ENCODE measurements around the gene TBCC.

Gene TBCC

DNA sequence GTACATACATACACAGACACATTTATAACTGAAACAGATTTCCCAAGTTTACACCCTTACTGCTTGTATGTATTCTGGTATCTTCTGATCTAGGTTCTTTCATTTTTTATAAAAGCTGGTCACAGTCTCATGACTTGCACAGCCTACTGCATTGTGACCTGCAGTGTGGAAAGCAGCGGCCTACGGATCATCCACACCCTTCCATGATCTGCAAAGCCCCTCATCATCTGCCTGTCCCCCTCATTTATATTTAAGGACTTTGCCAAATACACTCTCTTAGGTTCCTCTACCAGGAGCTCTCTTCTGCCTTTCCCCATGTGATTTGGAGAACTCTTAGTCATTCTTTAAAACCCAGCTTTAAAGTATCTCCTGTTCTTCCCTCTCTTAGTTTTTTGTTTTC is 23.9 kb upstream of the TBCC start:
- Histone ChIP-seq H3K9me3 (ENCODE audit: control insufficient read depth, insufficient read depth, low read depth, low read length) (no peaks in the 10 kb centered on the region), H3K4me1 (ENCODE audit: control insufficient read depth, insufficient read depth, low read length) (peaks cover 20% of the 10 kb centered on the region), H3K9ac (ENCODE audit: low read length) (no peak overlapping the region), H3K27ac (ENCODE audit: low read depth, low read length) (no peak overlapping the region), H3K36me3 (ENCODE audit: control insufficient read depth, insufficient read depth, low read length) (no peaks in the 10 kb centered on the region), H3K4me3 (ENCODE audit: low read depth, low read length) (no peak overlapping the region), H3K27me3 (ENCODE audit: control insufficient read depth, insufficient read depth, low read length) (no peaks in the 10 kb centered on the region)

DNA sequence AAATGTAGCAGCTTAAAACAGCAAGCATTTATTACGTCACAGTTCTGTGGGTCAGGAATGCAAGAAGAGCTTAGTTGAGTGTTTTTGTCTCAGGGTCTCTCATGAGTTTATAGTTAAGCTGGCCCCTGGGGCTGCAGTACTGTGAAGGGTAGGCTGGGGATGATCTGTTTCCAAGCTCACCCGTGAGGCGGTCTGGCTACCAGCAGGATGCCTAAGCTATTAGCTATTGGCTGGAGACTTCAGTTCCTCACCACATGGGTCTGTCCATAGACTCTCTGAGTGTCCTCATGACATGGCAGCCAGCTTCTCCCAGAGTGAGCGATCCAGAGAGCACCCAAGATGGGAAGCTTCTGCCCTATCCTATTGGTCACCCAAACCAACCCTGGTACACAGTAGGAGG is 23.1 kb upstream of the TBCC start:
- Histone ChIP-seq H3K4me3 (ENCODE audit: low read depth, low read length) (no peak overlapping the region), H3K9ac (ENCODE audit: low read length) (no peak overlapping the region), H3K36me3 (ENCODE audit: control insufficient read depth, insufficient read depth, low read length) (no peaks in the 10 kb centered on the region), H3K9me3 (ENCODE audit: control insufficient read depth, insufficient read depth, low read depth, low read length) (no peaks in the 10 kb centered on the region), H3K4me1 (ENCODE audit: control insufficient read depth, insufficient read depth, low read length) (peaks cover 20% of the 10 kb centered on the region), H3K27ac (ENCODE audit: low read depth, low read length) (no peak overlapping the region), H3K27me3 (ENCODE audit: control insufficient read depth, insufficient read depth, low read length) (no peaks in the 10 kb centered on the region)

DNA sequence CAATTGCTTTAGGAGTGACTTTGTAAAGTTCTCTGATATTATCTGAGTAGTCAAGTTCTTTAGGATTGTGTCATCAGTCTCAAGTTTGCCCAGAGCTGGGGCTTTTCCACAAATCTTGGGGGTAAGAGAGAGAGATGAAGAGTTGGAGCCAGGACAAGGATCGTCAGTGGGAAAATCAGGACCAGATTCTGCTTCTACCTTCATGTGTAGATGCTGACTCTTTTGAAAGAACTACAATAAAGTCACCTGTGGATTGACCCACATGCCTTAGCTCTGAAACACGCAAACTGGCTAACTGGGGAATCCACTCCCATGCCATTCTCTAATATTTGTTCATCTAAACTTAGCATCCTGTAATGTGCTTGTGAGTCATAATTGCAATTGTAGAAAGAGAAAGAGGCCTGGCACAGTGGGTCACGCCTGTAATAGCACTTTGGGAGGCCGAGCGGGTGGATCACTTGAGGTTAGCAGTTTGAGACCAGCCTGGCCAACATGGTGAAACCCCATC is 20.3 kb upstream of the TBCC start:
- peaks cover 11% of the 10 kb centered on the region for H3K4me1 ChIP-seq (ENCODE audit: control insufficient read depth, insufficient read depth, low read length)
- no peak overlapping the region for H3K4me3 ChIP-seq (ENCODE audit: low read depth, low read length)
- H3K27me3 ChIP-seq (ENCODE audit: control insufficient read depth, insufficient read depth, low read length): no peaks in the 10 kb centered on the region
- no peak overlapping the region for H3K27ac ChIP-seq (ENCODE audit: low read depth, low read length)
- no peak overlapping the region for H3K9ac ChIP-seq (ENCODE audit: low read length)
- no peaks in the 10 kb centered on the region for H3K36me3 ChIP-seq (ENCODE audit: control insufficient read depth, insufficient read depth, low read length)
- H3K9me3 ChIP-seq (ENCODE audit: control insufficient read depth, insufficient read depth, low read depth, low read length): no peaks in the 10 kb centered on the region

DNA sequence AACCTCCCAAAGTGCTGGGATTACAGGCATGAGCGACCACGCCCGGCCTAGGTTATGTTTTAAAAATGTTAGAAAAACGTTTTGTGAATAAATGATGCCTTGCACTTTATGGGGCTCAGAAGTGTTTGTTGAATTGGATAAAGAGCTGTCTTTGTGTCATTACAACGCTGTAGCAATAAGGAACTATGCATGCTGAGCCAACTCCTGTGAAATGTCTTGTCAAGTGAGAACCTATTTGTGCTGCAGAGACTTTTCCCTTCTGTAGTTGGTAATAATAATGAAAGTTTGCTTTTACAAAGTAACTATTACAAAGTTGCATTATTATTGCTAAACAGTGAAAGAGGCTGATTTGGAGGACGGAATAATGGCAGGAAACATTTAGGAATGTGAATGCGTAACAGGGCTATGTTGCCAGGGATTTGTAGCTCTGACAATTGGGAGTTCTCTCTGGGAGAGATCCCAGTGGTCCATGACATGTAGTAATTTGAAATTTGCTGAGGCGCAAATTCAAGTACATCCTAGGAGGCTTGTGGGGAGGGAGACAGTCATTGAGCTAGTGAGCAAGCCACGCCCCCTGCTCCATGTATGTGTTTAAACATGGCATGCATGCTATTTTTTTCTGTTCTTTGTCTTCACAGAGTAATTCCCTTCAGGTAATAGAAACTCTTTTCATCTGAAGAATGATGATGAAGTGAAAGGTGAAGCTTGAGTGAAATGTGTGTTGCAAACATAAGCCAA is 19.2 kb upstream of the TBCC start:
- H3K4me3 ChIP-seq (ENCODE audit: low read depth, low read length): no peak overlapping the region
- no peaks in the 10 kb centered on the region for H3K27me3 ChIP-seq (ENCODE audit: control insufficient read depth, insufficient read depth, low read length)
- H3K9me3 ChIP-seq (ENCODE audit: control insufficient read depth, insufficient read depth, low read depth, low read length): no peaks in the 10 kb centered on the region
- no peak overlapping the region for H3K27ac ChIP-seq (ENCODE audit: low read depth, low read length)
- H3K9ac ChIP-seq (ENCODE audit: low read length): no peak overlapping the region
- peaks cover 5% of the 10 kb centered on the region for H3K4me1 ChIP-seq (ENCODE audit: control insufficient read depth, insufficient read depth, low read length)
- no peaks in the 10 kb centered on the region for H3K36me3 ChIP-seq (ENCODE audit: control insufficient read depth, insufficient read depth, low read length)

DNA sequence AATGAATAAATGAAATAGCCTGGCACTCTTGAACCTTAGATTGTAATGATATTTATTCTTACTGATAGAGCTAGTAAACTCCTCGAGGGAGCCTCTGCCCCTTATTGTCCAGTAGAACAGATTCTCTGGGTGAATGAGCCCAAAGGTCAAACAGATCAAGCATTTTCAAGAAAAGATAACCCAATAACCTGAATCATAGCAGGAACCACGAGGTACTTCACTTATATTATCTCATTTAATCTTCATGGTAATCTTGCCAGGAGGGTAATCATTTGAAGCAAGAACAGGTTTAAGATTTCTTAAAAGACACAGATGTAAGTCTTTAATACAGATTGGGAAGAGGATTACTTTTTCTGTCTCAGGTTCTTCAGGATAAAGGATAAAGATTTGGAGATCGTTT is 17.0 kb upstream of the TBCC start:
- peaks cover 5% of the 10 kb centered on the region; the same call in 1 of the 2 replicates for H3K36me3 ChIP-seq (ENCODE audit: control insufficient read depth, insufficient read depth, low read length)
- H3K27me3 ChIP-seq (ENCODE audit: control insufficient read depth, insufficient read depth, low read length): no peaks in the 10 kb centered on the region
- H3K27ac ChIP-seq (ENCODE audit: low read depth, low read length): no peak overlapping the region
- H3K4me1 ChIP-seq (ENCODE audit: control insufficient read depth, insufficient read depth, low read length): peaks cover 16% of the 10 kb centered on the region
- H3K4me3 ChIP-seq (ENCODE audit: low read depth, low read length): no peak overlapping the region
- no peak overlapping the region for H3K9ac ChIP-seq (ENCODE audit: low read length)
- no peaks in the 10 kb centered on the region for H3K9me3 ChIP-seq (ENCODE audit: control insufficient read depth, insufficient read depth, low read depth, low read length)

DNA sequence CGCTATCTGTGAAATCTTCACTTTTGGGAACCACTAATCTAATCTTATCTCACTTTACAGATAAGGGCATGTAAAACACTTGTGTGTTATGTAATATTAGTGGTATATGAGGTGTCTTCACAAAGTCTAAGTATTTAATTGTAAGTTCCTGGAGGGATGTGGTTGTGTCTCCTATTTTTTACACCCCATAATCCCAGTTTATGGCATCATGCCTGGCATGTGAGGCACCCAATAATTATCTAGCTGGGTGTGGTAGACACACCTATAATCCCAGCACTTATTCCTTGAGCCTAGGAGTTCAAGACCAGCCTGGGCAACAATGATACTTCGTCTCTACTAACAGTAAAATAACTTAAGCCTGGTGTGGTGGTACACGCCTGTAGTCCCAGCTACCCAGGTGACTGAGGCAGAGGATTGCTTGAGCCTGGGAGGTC is 16.5 kb upstream of the TBCC start:
- Histone ChIP-seq H3K27ac (ENCODE audit: low read depth, low read length) (no peak overlapping the region), H3K4me3 (ENCODE audit: low read depth, low read length) (no peak overlapping the region), H3K27me3 (ENCODE audit: control insufficient read depth, insufficient read depth, low read length) (no peaks in the 10 kb centered on the region), H3K4me1 (ENCODE audit: control insufficient read depth, insufficient read depth, low read length) (peaks cover 21% of the 10 kb centered on the region), H3K9me3 (ENCODE audit: control insufficient read depth, insufficient read depth, low read depth, low read length) (no peaks in the 10 kb centered on the region), H3K36me3 (ENCODE audit: control insufficient read depth, insufficient read depth, low read length) (peaks cover 5% of the 10 kb centered on the region; the same call in 1 of the 2 replicates), H3K9ac (ENCODE audit: low read length) (no peak overlapping the region)

DNA sequence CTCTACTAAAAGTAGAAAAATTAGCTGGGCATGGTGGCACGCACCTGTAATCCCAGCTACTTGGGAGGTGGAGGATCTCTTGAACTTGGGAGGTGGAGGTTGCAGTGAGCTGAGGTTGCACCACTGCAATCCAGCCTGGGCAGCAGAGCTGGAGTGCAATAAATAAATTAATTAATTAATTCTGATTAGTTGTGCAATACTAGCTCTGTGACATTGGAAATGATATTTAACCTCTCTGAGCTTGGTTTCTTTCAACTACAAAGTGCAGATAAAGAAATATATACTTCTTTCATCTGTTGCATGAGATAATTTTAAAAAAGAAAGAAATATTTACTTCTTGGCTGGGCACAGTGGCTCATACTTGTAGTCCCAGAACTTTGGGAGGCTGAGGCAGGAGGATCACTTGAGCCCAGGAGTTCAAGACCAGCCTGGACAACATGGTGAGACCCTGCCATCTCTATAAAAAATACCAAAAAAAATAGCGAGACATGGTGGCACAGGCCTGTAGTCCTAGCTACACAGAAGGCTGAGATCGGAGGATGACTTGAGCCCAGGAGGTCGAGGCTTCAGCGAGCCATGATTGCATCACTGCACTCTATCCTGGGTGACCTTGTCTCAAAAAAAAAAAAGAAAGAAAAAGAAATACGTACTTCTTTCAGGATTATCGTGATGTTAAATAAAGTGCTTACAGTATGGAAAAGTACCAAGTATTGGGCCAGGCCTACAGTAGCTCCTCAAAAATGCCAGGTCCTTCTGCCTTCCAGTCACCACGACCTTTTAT is 15.6 kb upstream of the TBCC start:
- H3K4me3 ChIP-seq (ENCODE audit: low read depth, low read length): no peak overlapping the region
- H3K27me3 ChIP-seq (ENCODE audit: control insufficient read depth, insufficient read depth, low read length): no peaks in the 10 kb centered on the region
- H3K27ac ChIP-seq (ENCODE audit: low read depth, low read length): no peak overlapping the region
- no peak overlapping the region for H3K9ac ChIP-seq (ENCODE audit: low read length)
- peaks cover 5% of the 10 kb centered on the region; the same call in 1 of the 2 replicates for H3K36me3 ChIP-seq (ENCODE audit: control insufficient read depth, insufficient read depth, low read length)
- peaks cover 26% of the 10 kb centered on the region for H3K4me1 ChIP-seq (ENCODE audit: control insufficient read depth, insufficient read depth, low read length)
- no peaks in the 10 kb centered on the region for H3K9me3 ChIP-seq (ENCODE audit: control insufficient read depth, insufficient read depth, low read depth, low read length)

DNA sequence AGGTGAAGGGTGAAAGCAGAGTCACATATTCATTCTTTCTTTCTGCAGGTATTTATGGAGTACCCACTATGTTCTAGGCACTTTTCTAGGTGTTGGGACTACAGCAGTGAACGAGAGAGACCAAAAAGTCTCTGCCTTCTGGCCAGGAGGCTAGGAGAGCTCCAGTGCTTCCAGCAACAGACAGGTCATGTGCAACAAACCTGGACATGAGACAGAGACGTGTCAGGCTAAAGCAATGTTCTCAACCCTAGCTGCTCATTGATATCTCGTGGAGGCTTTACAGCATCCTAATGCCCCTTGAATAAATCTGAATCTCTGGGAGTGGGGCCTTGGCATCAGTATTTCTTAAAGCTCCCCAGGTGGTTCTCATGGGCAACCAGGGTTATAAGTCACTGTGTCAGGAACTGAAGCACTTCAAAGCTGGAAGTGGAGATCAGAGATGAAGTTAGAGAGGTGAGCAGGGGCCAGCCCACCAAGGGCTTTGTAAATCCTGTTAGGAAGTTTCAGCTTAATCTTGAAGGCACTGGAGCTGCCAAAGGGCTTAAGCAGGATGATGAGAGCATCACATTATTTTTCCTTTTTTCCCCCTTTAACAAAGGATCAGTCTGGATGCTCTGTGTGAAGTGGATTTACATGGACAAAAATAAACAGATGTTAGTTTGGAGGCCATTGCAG is 13.0 kb upstream of the TBCC start:
- no peak overlapping the region for H3K27ac ChIP-seq (ENCODE audit: low read depth, low read length)
- no peaks in the 10 kb centered on the region for H3K9me3 ChIP-seq (ENCODE audit: control insufficient read depth, insufficient read depth, low read depth, low read length)
- H3K36me3 ChIP-seq (ENCODE audit: control insufficient read depth, insufficient read depth, low read length): peaks cover 5% of the 10 kb centered on the region; the same call in 1 of the 2 replicates
- H3K4me1 ChIP-seq (ENCODE audit: control insufficient read depth, insufficient read depth, low read length): peaks cover 41% of the 10 kb centered on the region
- H3K4me3 ChIP-seq (ENCODE audit: low read depth, low read length): no peak overlapping the region
- no peak overlapping the region for H3K9ac ChIP-seq (ENCODE audit: low read length)
- no peaks in the 10 kb centered on the region for H3K27me3 ChIP-seq (ENCODE audit: control insufficient read depth, insufficient read depth, low read length)

DNA sequence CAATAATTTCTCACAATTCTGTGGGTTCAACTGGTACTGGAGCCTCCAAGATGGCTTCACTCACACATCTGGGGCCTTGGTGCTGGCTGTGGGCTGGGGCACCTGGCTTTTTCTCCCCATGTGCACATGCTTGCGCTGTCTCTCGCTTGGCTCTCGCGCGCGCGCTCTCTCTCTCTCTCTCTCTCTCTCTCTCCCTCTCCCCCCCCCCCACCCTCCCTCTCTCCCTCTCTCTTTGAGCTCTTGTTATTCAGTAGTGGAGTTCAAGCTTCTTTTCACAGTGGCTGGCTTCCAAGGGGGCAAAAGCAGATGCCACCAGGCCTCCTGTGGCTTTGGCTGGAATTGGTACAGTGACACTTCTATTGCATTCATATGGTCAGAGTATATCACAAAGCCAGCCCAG is 10.8 kb upstream of the TBCC start:
- Histone ChIP-seq H3K9me3 (ENCODE audit: control insufficient read depth, insufficient read depth, low read depth, low read length) (no peaks in the 10 kb centered on the region), H3K9ac (ENCODE audit: low read length) (no peak overlapping the region), H3K36me3 (ENCODE audit: control insufficient read depth, insufficient read depth, low read length) (peaks cover 5% of the 10 kb centered on the region; the same call in 1 of the 2 replicates), H3K27me3 (ENCODE audit: control insufficient read depth, insufficient read depth, low read length) (no peaks in the 10 kb centered on the region), H3K27ac (ENCODE audit: low read depth, low read length) (0 out of 2 replicates have a peak overlapping the region, but pooled peaks have one; percentile 47), H3K4me3 (ENCODE audit: low read depth, low read length) (peak overlapping the region; percentile 18; the same call in 1 of the 2 replicates), H3K4me1 (ENCODE audit: control insufficient read depth, insufficient read depth, low read length) (peaks cover 40% of the 10 kb centered on the region)

DNA sequence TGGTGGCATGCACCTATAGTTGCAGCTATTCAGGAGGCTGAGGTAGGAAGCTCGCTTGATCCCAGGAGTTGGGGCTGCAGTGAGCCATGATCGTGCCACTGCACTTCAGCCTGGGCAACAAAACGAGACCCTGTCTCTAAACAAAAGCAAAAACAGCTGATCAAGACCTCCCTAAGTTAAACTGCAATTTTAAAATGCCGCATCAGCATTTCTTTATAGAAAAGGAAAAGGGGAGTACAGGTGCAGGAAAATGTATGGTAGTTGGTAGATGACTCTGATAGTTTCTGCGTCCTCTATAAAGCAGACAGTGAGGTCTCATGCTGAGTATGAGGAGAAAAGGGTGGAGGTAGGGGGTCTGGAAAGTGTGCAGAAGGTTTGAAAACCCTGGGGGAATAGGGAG is 8.9 kb upstream of the TBCC start:
- Histone ChIP-seq H3K4me3 (ENCODE audit: low read depth, low read length) (no peak overlapping the region), H3K27ac (ENCODE audit: low read depth, low read length) (no peak overlapping the region), H3K27me3 (ENCODE audit: control insufficient read depth, insufficient read depth, low read length) (no peaks in the 10 kb centered on the region), H3K9ac (ENCODE audit: low read length) (no peak overlapping the region), H3K4me1 (ENCODE audit: control insufficient read depth, insufficient read depth, low read length) (peaks cover 38% of the 10 kb centered on the region), H3K9me3 (ENCODE audit: control insufficient read depth, insufficient read depth, low read depth, low read length) (no peaks in the 10 kb centered on the region), H3K36me3 (ENCODE audit: control insufficient read depth, insufficient read depth, low read length) (peaks cover 4% of the 10 kb centered on the region; the same call in 1 of the 2 replicates)
